Activated CD4-positive, alpha-beta T cell treated with anti-CD3 and anti-CD28 coated beads, Interleukin-10, Interleukin-2, amounts not matched to agents 100 ng/mL and 50 ng/mL, durations not matched to agents 16 hours and 8 hours (primary cell): ENCODE data around the gene LRFN4.

Source experiments
- DNase-seq: peaks from one replicate; pipeline ENCODE4 v3.0.0-alpha.2; 2020

LRFN4 gene

DNA sequence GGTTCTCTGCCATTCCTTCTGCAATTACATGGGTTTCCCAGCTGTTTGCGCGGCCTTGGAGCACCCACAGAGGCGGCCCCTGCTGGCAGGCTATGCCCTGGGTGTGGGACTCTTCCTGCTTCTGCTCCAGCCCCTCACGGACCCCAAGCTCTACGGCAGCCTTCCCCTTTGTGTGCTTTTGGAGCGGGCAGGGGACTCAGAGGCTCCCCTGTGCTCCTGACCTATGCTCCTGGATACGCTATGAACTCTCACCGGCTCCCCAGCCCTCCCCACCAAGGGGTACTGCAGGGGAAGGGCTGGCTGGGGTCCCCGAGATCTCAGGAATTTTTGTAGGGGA, 11.0 kb upstream of the LRFN4 start:
- no peak for DNase-seq

DNA sequence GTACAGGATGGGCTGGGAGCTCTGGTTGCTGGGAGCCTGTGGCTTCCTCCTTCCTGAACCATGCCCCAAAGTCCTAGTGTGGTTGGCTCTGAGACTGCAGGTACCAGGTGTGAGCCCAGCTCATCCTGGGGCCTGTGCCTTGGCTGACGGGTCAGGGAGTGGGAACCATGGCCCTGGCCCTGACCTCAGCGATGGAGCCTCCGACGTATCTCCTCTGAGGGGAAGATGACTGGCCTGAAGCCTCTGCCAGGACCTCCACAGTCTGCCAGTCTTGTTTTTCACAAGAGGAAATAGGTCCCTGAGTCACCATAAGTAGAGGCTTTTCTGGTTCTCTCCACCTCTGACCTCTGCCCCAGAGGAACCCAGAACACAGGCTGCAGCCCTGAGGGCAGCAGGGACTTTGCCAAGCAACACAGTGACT, 10.2 kb upstream of the LRFN4 start:
- no peak for DNase-seq

DNA sequence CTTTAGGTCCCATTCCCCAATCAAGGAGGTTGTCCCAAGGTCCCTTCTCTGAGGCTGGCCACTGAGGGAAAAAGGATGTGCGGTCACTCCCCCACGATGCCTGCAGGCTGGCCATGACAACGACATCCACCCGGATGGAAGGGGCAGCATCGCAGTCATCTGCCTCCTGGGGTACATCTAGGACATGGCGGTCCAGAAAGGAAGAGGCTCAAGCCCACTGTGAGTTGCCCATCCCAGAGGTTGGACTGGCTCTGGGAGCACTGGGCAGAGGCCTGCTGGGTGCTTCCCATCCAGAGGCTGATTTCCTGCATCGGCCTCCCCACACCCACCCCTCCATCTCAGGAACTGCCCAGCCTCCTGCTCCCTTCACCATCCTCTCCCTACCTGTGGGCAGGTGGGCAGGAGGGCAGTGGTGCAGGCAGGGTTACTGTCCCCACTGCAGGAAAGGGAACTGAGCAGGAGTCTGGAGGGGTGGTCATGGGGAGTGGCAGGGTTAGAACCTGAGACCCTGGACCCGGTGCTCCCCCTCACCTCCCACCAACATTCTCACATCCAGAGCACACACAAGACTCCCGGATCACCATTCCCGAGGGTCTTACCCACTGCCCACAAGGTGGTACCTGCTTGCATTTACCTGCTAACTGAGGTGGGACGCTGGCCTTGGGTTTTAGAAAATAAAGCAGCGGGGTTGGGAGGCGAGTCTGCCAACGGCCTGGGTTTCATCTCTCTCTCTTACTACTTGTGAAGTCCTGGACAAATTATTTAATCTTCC, 9.2 kb upstream of the LRFN4 start:
- no peak for DNase-seq

DNA sequence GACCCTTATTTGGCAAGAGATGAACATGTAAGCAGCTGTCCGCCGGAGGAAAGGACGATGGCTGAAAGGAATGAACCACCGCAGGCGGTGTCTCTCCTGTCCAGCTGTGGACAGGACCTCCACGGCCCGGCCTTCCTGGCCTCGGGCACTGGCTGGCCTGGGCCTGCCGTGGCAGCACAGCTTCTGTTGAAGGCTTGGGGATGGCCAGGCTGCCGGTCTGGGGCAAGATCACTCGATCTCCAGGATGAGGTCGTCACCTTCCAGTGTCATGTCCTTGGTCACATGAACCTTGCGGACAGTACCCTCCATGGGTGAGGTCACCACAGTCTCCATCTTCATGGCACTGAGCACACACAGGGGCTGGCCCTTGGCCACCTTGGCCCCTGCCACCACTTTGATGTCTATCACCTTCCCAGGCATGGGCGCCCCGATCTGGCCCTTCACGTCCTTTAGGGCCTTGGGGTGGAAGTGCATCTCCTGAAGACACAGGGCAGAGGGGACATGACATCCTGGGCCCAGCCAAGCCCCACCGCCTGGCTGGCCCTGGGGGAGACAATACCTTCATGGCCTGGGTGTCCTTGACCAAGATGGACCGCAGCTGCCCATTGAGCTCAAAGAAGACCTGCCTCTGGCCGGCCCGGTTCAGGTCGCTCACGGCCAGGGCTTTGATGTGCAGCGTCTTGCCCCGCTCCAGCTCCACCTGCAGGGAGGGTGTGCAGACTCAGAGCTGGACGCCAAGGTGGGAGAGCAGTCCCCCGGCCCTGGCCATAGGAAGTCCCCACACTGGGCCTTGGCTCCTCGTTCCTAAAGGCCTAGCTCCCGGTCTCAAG, 8.0 kb upstream of the LRFN4 start:
- DNase-seq, result no peak

DNA sequence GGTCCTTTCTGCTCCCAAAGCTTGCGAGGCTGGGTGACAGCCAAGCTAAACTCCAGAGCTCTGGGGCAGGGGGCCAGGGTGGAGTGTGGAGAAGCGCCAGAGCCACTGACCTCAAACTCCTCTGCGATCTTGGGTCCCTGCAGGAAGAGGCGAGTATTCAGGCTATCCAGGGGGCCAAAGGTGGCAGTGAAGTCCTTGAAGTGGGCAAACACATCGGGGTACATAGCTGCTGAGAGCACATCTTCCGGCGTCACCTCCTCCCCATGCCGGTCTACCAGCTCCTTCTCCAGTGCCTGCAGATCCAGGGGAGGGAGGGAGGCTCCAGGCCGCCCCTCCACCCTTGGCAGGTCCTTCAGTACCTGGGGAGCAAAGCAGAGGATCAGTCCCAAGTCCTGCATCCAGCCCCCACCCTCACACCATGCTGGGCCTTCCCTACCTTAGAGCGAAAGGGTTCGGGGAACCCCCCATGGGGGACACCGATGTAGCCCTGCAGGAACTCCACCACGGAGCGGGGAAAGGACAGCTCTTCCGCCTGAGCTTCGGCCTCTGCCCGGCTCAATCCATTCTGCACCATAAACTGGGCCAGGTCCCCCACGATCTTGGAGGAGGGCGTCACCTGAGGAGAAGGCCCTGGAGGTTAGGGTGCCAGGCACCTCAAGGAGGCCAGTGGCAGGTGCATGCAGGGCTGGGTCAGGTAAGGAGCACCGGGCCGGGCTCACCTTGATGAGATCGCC, 7.2 kb upstream of the LRFN4 start:
- no peak for DNase-seq

DNA sequence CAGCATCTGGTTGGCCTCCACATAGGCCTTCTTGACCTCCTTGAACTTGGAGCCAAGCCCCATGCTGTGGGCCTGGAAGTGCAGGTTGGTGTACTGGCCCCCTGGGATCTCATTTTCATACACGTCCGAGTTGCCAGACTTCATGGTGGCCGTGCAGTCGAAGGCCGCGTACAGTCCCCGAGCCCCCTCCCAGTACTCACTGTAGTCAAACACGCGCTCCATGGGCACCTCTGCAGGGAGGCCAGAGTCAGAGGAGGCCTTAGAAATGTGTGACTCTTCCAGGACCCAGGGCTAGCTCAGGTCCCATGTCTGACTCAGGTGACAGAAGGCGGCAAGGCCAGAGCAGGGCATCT, 6.7 kb upstream of the LRFN4 start:
- no peak for DNase-seq

DNA sequence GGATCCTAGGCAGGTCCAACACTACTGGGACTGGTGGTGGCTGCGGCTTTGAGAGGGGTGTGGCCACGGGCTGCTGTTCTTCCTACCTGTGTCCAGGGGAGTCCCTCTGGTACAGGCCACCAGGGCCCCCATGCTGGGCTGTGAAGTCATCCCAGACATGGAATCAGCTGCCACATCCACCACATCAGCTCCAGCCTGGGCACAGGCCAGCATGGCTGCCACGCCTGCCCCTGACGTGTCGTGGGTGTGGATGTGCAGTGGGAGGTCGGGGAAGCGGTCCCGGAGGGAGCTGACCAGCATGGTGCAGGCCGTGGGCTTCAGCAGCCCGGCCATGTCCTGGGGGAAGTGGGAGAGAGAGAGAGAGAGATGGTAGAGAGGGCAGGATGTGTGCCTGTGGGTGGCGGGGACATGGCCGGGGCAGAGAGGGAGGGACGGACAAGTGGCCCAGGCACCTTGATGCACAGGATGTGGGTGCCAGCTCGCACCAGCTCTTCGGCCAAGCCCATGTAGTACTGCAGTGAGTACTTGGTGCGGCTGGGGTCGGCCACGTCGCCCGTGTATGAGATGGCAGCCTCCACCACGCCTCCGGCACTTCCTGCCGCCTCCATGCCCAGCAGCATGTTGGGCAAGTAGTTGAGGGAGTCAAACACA, 6.2 kb upstream of the LRFN4 start:
- no peak for DNase-seq

DNA sequence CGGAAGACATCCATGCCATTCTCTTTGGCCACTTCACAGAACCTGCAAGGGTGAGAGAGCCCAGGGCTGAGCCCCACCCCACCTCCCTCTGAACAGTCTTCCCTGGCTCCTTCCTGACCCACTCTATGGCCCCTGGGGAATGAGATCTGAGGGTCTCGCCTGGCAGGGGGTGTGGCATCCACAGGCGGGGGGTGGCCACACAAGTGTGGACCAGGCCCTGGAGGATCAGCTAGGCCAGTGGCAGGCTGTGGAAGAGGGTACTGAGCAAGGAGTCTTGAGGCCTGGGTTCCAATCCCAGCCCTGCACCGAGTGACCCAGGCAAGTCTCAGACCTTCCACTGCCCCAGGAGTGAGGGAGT, 5.6 kb upstream of the LRFN4 start:
- no peak for DNase-seq

DNA sequence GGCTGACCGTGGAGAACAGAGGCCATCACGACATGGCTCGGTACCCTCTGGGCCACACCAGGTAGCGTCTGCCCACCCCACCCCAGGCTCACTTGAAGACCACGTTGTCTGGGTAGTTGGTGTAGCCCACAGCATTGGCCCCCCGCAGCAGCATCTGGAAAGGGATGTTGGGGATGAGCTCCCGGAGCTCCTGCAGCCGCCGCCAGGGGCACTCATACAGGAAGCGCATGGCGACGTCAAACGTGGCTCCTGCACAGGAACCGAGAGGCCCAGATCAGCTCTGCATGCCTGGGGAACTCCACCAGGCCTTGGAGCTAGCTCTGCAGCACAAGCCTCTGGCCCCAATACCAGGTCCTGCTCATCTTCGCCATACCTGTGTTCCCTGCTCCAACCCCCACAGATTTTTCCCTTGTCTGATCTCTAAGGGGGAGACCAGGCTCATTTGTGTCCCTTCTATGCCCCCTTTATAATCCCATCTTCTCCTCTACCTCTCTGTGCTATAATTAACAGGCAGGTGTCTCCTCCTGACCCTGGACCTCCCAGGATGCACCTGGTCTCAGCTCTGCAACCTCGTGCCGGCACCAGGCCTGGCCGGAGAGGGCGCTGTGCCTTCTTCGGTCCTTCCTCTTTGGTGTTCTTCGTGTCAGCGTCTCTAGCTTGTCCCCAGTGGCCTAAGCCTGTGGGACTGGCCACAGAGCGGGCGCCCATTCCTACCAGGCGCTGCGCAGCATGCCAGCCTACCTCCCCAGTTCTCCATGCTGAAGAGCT, 5.0 kb upstream of the LRFN4 start:
- peak; percentile 52 for DNase-seq

DNA sequence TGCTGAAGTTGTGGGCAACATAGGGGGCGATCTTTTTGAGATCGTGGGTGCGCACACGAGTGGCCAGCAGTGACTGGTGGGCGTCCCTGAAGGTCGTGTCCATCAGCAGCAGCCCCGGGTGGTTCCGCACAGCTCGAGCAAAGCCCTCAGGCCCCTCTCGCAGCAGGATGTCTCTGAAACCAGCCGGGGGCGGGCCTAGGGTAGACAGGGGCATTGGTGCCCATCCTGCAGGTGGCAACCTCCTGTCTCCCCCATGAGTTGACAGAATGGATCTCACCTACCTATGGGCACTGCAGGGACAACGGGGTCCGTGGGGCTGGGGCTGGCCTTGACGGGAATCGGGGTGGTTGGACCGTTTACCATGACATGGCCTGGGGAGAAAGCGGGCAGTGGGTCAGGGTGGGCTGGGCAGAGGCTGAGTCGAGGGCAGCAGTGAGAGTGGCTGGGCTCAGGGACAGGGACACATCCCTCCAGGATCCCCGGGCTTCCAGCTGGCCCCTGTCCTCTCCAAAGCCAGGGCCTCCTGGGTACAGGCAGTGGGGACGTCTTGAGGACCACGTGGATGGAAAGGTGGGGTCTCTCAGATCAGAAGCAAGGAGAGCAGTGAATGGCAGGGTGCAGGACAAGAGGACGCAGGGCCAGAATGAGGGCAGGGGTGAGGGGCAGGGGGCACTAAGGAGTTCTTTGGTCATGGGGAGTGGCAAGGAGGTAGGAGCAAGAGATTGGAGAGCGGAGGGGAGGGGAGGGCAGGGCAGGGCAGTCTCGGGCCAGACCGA, 4.2 kb upstream of the LRFN4 start:
- no peak for DNase-seq

DNA sequence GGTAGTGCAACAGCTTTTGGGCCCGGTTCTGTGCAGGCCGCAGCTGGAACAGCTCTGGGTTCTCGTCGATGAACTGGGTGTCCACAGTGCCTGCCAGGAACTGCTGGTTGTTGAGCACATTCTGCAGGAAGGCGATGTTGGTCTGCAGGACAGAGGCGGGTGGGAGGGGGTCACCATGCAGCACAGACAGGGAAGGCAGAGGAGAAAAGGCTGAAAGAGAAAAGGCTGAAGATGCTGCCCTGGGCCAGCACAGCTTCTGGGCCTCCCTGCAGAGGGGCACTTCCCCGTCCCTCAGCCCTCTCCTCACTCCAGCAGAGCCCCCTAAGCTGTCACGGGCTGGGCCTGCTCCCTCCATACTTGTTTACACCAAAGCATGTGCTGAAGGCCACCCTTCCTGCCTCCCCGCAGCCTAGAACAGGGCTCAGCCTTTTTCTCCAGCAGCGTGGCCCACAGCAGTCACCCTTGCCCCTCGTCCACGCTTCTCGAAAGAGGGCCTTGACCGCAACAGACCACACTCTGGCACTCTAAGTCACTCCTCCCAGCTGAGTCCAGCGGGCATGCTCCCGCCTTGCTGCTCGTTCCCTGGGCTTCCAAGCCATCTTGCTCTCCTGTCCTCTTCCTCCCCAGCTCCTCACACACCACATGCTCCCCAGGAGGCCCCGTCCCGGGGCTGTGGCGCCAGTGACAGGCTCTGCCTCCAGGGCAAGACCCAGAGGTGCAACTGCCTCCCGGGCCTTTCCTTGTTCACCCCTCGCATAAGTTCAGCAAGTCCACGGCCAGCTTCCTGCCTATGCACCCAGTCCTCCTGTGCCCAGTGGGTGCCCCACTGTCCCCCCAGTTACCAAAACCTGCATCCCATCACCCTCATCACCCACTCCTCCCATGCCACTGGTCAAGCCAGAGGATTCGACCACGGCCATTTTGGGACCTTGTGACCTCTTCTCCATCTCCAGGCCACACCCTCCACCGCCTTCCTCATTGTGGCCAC, 3.3 kb upstream of the LRFN4 start:
- DNase-seq, result no peak

DNA sequence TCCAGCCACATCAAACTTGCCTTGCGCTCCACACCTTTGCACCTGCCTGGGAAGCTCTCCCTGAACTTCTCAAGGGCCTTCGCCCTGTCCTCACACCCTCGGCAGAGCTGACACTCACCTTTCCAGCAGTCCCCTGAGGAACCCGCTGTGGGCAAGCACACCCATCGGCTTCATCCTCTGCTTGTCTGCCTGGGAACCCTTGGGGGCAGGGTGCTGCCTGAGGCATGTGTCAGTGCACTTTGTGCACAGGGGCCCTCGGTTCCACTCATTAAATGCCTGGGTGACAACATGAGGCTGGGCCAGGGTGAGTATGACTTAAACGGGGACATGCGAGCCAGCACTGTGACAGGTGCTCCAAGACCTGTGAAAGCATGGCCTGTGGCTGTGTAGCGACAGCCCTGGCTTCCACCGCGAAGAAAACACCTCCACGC, 2.6 kb upstream of the LRFN4 start:
- no peak for DNase-seq

DNA sequence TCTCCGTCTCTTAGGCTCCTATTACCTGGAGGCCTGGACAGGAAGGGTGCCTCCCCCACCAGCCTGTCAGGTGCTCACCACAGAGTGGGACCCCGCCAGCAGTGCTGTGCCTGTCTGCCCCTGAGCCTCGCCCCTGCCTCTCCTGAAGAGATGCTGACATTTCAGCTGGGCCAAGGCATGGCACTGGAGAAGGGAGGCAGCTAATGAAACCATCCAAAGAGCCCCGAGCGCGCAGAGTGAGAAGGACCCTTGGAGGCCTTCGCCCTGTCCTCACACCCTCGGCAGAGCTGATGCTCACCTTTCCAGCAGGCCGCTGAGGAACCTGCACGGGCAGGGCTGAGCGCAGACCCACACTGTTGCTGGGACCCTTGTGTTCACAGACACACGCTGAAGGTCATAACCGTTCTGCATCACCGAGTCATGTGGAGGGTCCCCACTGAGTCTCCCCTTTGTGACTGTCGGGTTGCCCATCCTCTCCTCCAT, 2.1 kb upstream of the LRFN4 start:
- DNase-seq, result no peak

DNA sequence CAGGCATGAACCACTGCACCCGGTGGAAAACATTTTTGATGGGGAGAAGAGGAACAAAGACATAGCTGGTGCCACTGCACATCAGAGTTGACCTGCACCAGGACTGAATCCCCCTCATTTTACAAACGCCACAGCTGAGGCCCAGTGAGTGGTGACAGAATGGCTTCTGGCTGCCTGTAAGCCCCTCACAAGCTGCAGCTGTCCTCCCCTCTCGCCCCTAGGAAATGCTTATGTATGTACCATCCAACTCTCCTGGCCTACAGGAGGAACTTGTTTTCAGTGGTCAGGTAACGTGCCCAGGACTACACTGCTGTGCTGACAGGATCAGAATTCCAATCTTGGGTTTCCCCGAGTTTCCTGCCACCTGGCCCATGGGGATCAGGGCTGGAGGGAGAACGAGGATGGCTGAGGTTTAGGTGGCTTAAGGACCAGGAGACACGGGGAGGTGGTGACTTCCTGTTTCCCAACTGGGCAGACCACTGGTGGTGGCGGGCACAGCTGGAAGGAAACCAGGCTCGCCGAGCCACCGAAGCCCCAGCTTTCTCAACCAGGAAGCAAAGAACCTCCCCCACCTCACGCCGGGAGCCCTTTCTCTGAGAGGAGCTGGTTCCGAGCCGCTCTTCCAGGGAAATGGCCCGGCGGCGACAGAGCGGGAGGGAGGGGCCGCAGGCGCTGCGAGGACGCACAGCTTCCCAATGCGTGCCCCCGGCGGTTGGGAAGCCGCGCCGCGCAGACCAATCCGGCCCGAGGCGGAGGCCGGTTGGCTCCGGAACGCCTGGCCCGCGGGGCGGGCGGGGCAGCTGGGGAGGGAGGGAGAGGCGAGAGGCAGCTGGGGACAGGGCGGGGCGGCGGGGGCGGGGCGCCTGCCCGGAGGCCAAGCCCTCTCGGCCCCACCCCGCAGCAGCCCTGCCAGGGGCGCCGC, 1.0 kb upstream of the LRFN4 start:
- DNase-seq, result peak; percentile 97

DNA sequence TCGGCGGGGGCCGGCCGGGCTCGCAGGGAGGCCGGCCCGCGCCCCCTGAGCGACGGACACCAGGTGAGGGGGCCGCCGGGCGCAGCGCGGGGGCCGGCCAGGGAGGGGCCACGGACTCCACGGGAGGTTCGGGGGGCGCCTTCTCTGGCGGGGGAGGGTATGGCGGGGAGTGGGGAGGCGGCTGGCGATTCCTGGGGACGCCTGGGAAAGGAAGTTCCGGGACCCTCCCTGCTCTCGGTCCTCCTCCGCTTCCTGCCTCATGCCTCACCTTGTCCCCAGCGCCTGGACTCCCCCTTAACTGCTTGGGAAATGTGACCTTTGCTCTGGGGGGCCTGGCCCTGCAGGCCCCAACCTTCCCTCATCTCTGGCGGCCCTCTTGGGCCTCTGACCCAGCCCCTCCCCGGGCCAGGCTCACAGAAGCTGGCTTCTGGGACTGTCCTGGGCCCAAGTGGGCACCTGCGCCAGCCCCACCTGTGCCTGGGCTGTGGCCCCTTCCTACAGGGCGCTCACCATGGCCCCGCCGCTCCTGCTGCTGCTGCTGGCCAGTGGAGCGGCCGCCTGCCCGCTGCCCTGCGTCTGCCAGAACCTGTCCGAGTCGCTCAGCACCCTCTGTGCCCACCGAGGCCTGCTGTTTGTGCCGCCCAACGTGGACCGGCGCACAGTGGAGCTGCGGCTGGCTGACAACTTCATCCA, 516 bp downstream of the LRFN4 start:
- no peak for DNase-seq

DNA sequence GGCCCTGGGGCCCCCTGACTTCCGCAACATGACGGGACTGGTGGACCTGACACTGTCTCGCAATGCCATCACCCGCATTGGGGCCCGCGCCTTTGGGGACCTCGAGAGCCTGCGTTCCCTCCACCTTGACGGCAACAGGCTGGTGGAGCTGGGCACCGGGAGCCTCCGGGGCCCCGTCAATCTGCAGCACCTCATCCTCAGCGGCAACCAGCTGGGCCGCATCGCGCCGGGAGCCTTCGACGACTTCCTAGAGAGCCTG, 992 bp downstream of the LRFN4 start:
- DNase-seq, result no peak

DNA sequence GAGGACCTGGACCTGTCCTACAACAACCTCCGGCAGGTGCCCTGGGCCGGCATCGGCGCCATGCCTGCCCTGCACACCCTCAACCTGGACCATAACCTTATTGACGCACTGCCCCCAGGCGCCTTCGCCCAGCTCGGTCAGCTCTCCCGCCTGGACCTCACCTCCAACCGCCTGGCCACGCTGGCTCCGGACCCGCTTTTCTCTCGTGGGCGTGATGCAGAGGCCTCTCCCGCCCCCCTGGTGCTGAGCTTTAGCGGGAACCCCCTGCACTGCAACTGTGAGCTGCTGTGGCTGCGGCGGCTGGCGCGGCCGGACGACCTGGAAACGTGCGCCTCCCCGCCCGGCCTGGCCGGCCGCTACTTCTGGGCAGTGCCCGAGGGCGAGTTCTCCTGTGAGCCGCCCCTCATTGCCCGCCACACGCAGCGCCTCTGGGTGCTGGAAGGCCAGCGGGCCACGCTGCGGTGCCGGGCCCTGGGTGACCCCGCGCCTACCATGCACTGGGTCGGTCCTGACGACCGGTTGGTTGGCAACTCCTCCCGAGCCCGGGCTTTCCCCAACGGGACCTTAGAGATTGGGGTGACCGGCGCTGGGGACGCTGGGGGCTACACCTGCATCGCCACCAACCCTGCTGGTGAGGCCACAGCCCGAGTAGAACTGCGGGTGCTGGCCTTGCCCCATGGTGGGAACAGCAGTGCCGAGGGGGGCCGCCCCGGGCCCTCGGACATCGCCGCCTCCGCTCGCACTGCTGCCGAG, 1.5 kb downstream of the LRFN4 start:
- no peak for DNase-seq
